ENCODE results near the gene SARDH. TPM values are rescaled to one million over a fixed set of nuclear protein-coding genes. Genes with fewer than 3 reads are reported as not detected.

SARDH gene
- polyA plus RNA-seq, 1 donor: 4.5 TPM

- DNase-seq: no peak
- Histone ChIP-seq H3K4me3 (ENCODE audit: low read length) (no peak overlapping the region), H3K9me3 (ENCODE audit: control insufficient read depth, low read depth, low read length) (no peaks in the 10 kb centered on the region), H3K27me3 (ENCODE audit: control insufficient read depth, insufficient read depth, low read length) (peaks cover 3% of the 10 kb centered on the region), H3K36me3 (ENCODE audit: control insufficient read depth, insufficient read depth, low read length) (no peaks in the 10 kb centered on the region), H3K4me1 (ENCODE audit: control insufficient read depth, insufficient read depth, low read length) (no peaks in the 10 kb centered on the region), H3K27ac (ENCODE audit: low read length) (no peak overlapping the region)
- 92% methylated on average over 2 of the region's 13 CpGs for WGBS (ENCODE audit: insufficient coverage, low lambda C conversion rate)
These were observed 97.4 kb downstream of the SARDH start for GRCh38 chr9:133640580-133641395.

GRCh38 chr9:133640160-133640559 lies 98.0 kb downstream of the SARDH start:
- H3K4me3 ChIP-seq (ENCODE audit: low read length): no peak overlapping the region
- no CpG with 5 or more reads among the region's 7 CpGs for WGBS (ENCODE audit: insufficient coverage, low lambda C conversion rate)

GRCh38 chr9:133639613-133640012 lies 98.5 kb downstream of the SARDH start:
- Histone ChIP-seq H3K27ac (ENCODE audit: low read length) (no peak overlapping the region), H3K27me3 (ENCODE audit: control insufficient read depth, insufficient read depth, low read length) (peaks cover 3% of the 10 kb centered on the region), H3K36me3 (ENCODE audit: control insufficient read depth, insufficient read depth, low read length) (no peaks in the 10 kb centered on the region), H3K9me3 (ENCODE audit: control insufficient read depth, low read depth, low read length) (no peaks in the 10 kb centered on the region), H3K4me1 (ENCODE audit: control insufficient read depth, insufficient read depth, low read length) (no peaks in the 10 kb centered on the region), H3K4me3 (ENCODE audit: low read length) (no peak overlapping the region)
- no CpG with 5 or more reads among the region's 8 CpGs for WGBS (ENCODE audit: insufficient coverage, low lambda C conversion rate)
- DNase-seq: no peak

More at GRCh38 chr9:133640160-133640559, 98.0 kb downstream of the SARDH start:
- no peak for DNase-seq
- H3K27ac ChIP-seq (ENCODE audit: low read length): no peak overlapping the region
- no peaks in the 10 kb centered on the region for H3K9me3 ChIP-seq (ENCODE audit: control insufficient read depth, low read depth, low read length)
- peaks cover 3% of the 10 kb centered on the region for H3K27me3 ChIP-seq (ENCODE audit: control insufficient read depth, insufficient read depth, low read length)
- no peaks in the 10 kb centered on the region for H3K4me1 ChIP-seq (ENCODE audit: control insufficient read depth, insufficient read depth, low read length)
- H3K36me3 ChIP-seq (ENCODE audit: control insufficient read depth, insufficient read depth, low read length): no peaks in the 10 kb centered on the region

GRCh38 chr9:133638711-133639110 lies 99.4 kb downstream of the SARDH start:
- Histone ChIP-seq H3K9me3 (ENCODE audit: control insufficient read depth, low read depth, low read length) (no peaks in the 10 kb centered on the region), H3K4me1 (ENCODE audit: control insufficient read depth, insufficient read depth, low read length) (no peaks in the 10 kb centered on the region), H3K4me3 (ENCODE audit: low read length) (no peak overlapping the region), H3K27ac (ENCODE audit: low read length) (no peak overlapping the region), H3K36me3 (ENCODE audit: control insufficient read depth, insufficient read depth, low read length) (no peaks in the 10 kb centered on the region), H3K27me3 (ENCODE audit: control insufficient read depth, insufficient read depth, low read length) (peaks cover 9% of the 10 kb centered on the region)
- WGBS (ENCODE audit: insufficient coverage, low lambda C conversion rate): no CpG with 5 or more reads among the region's 8 CpGs
- DNase-seq: no peak

GRCh38 chr9:133638076-133638475 lies 100.1 kb downstream of the SARDH start:
- 93% methylated on average over 3 of the region's 8 CpGs for WGBS (ENCODE audit: insufficient coverage, low lambda C conversion rate)
- DNase-seq: no peak
- H3K4me3 ChIP-seq (ENCODE audit: low read length): no peak overlapping the region
- H3K27ac ChIP-seq (ENCODE audit: low read length): no peak overlapping the region
- H3K9me3 ChIP-seq (ENCODE audit: control insufficient read depth, low read depth, low read length): no peaks in the 10 kb centered on the region
- H3K4me1 ChIP-seq (ENCODE audit: control insufficient read depth, insufficient read depth, low read length): no peaks in the 10 kb centered on the region
- H3K36me3 ChIP-seq (ENCODE audit: control insufficient read depth, insufficient read depth, low read length): no peaks in the 10 kb centered on the region
- H3K27me3 ChIP-seq (ENCODE audit: control insufficient read depth, insufficient read depth, low read length): peaks cover 9% of the 10 kb centered on the region

- Histone ChIP-seq H3K36me3 (ENCODE audit: control insufficient read depth, insufficient read depth, low read length) (no peaks in the 10 kb centered on the region), H3K4me1 (ENCODE audit: control insufficient read depth, insufficient read depth, low read length) (no peaks in the 10 kb centered on the region), H3K9me3 (ENCODE audit: control insufficient read depth, low read depth, low read length) (no peaks in the 10 kb centered on the region), H3K27me3 (ENCODE audit: control insufficient read depth, insufficient read depth, low read length) (peaks cover 9% of the 10 kb centered on the region), H3K27ac (ENCODE audit: low read length) (no peak overlapping the region), H3K4me3 (ENCODE audit: low read length) (no peak overlapping the region)
- no peak for DNase-seq
- WGBS (ENCODE audit: insufficient coverage, low lambda C conversion rate): no CpG with 5 or more reads among the region's 12 CpGs
These were observed 100.6 kb downstream of the SARDH start for GRCh38 chr9:133637451-133638055.

- H3K27me3 ChIP-seq (ENCODE audit: control insufficient read depth, insufficient read depth, low read length): peaks cover 9% of the 10 kb centered on the region
- no peaks in the 10 kb centered on the region for H3K36me3 ChIP-seq (ENCODE audit: control insufficient read depth, insufficient read depth, low read length)
- no peaks in the 10 kb centered on the region for H3K9me3 ChIP-seq (ENCODE audit: control insufficient read depth, low read depth, low read length)
- H3K27ac ChIP-seq (ENCODE audit: low read length): no peak overlapping the region
- H3K4me3 ChIP-seq (ENCODE audit: low read length): no peak overlapping the region
- DNase-seq: no peak
- WGBS (ENCODE audit: insufficient coverage, low lambda C conversion rate): no CpG with 5 or more reads among the region's 12 CpGs
- H3K4me1 ChIP-seq (ENCODE audit: control insufficient read depth, insufficient read depth, low read length): no peaks in the 10 kb centered on the region
These were observed 101.2 kb downstream of the SARDH start for GRCh38 chr9:133636902-133637301.

- Histone ChIP-seq H3K36me3 (ENCODE audit: control insufficient read depth, insufficient read depth, low read length) (no peaks in the 10 kb centered on the region), H3K4me3 (ENCODE audit: low read length) (no peak within 1 kb of the TSS), H3K27me3 (ENCODE audit: control insufficient read depth, insufficient read depth, low read length) (peaks cover 9% of the 10 kb centered on the region), H3K4me1 (ENCODE audit: control insufficient read depth, insufficient read depth, low read length) (no peaks in the 10 kb centered on the region), H3K9me3 (ENCODE audit: control insufficient read depth, low read depth, low read length) (no peaks in the 10 kb centered on the region), H3K27ac (ENCODE audit: low read length) (no peak within 1 kb of the TSS)
- no peak for DNase-seq
- WGBS (ENCODE audit: insufficient coverage, low lambda C conversion rate): no CpG with 5 or more reads among the region's 24 CpGs
These were observed 102.3 kb downstream of the SARDH start, which contains the start of gene DBH for GRCh38 chr9:133635533-133636531. Gene DBH (plus strand): TSS chr9:133636363. CDS start chr9:133636372, 9 bp downstream.

GRCh38 chr9:133635098-133635497 lies 103.1 kb downstream of the SARDH start:
- no peaks in the 10 kb centered on the region for H3K9me3 ChIP-seq (ENCODE audit: control insufficient read depth, low read depth, low read length)
- no peaks in the 10 kb centered on the region for H3K4me1 ChIP-seq (ENCODE audit: control insufficient read depth, insufficient read depth, low read length)
- no CpG with 5 or more reads among the region's 6 CpGs for WGBS (ENCODE audit: insufficient coverage, low lambda C conversion rate)
- DNase-seq: no peak
- no peaks in the 10 kb centered on the region for H3K36me3 ChIP-seq (ENCODE audit: control insufficient read depth, insufficient read depth, low read length)
- no peak overlapping the region for H3K27ac ChIP-seq (ENCODE audit: low read length)
- H3K4me3 ChIP-seq (ENCODE audit: low read length): no peak overlapping the region
- H3K27me3 ChIP-seq (ENCODE audit: control insufficient read depth, insufficient read depth, low read length): peaks cover 9% of the 10 kb centered on the region
